NCI-H2196 (cell line): Measurements from ENCODE around the gene SCGB1D1.
A peak's percentile ranks its signal among the peaks of the same experiment; 100 is the strongest.
"Not testable (repeated sequence)": the region's sequence is repeated elsewhere in the genome, so short reads cannot be mapped to it uniquely, and the experiment has no call there.

Source experiments
- DNase-seq: peaks from one replicate; lab custom pipeline; 2025; ENCODE audit not compliant: unreplicated experiment; lab: John Stamatoyannopoulos, UW

Gene SCGB1D1

DNA sequence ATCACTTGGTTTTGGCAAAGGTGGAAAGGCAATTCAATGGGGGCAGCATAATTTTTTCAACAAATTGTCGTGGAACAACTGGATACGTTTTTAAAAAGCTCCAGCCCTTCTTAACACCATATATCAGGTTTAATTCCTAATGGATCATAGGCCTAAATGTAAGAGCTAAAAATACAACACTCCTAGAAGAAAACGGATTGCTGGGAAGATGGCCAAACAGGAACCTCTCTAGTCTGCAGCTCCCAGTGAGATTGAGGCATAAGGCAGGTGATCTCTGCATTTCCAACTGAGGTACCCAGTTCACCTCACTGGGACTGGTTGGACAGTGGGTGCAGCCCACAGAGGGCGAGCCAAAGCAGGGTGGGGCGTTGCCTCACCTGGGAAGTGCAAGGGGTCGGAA, 32.4 kb upstream of the SCGB1D1 start:
- no peak for DNase-seq

DNA sequence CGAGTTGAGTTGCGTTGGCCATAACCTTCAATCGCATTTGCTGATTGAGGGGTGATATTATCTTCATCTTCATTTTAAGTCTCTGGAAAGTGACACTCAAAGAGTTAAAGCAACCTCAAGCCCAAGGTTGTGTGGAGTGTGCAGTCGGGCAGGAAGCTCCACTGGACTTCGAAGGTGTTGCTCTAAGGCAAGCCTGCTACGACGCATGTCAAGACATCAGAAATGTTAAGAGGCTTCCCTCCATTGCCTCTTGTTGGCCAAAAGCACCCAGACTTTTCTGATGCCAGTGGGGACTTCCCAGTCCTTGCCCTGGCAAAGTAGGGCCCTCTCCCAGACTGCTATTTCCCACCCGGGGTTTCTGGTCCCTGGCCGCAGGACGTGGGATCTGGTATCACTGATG, 23.6 kb upstream of the SCGB1D1 start:
- no peak for DNase-seq

DNA sequence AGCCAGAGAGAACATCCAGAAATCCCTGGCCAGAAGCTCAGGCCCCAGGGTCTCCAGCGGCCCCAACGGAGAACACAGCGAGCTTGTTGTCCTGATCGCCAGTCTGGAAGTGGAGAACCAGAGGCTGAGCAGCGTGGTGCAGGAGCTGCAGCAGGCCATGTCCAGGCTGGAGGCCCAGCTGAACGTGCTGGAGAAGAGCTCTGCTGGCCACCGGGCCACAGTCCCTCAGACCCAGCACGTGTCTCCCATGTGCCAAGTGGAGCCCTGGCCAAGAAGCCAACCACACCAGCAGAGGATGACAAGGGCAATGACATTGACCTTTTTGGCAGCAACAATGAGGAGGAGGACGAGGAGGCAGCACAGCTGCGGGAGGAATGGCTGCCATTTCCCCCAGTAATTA, 20.6 kb upstream of the SCGB1D1 start:
- DNase-seq, result no peak

DNA sequence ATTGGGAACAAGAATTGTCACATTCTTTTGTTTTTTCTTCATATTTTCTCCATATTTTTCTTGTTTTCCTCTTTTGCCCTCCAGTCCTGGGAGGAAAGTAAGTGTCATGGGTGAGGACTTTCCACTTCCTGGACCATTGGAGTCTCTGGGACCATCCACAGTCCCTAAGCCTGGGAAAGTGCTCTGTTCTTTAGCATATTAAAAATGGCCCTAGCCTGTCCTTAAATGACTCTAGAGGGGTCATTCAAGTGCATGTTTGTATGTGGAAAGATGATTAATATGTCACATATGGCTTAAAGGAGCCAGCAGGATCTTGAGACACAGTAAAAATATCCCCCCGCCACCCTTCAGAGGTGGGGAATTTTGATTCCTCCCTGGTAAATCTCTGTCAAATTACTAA, 20.1 kb upstream of the SCGB1D1 start:
- no peak for DNase-seq

DNA sequence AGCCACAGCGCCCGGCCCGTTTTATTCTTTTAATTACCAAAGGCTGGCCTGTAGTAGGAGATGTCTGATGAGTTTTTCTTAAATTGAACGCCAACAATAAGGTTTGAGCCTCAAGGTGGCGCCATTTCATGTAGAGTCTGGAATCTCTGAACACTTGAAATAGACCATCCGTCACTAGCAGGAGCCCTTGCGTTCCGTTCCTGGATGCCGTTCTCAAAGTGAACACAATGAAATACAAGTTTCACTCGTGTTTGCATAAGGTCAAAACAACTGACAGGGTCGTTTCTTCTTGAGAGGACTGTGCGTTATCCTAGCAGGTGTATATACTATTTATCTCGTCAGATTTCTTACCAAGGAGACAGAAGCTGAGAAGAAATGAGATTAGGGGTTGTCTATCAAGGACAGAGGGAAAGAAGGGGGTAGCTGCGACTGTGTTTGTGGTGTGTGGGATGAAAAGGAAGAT, 18.7 kb upstream of the SCGB1D1 start:
- DNase-seq, result peak; percentile 90

DNA sequence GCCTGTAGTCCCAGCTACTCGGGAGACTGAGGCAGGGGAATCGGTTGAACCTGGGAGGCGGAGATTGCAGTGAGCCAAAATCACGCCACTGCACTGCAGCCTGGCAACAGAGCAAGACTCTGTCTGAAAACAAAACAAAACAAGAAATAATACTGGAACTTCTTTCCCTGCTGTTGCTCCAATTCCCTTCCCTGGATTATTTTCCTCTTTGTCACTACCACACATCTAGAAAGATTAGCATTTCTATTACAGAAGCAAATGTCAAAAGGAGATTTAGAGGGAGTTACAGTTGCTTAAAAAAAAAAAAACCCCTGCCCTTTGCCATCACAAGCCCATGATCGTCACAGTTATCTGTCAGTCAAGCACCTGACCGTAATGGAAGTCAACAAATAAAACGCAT, 17.7 kb upstream of the SCGB1D1 start:
- DNase-seq, result no peak

DNA sequence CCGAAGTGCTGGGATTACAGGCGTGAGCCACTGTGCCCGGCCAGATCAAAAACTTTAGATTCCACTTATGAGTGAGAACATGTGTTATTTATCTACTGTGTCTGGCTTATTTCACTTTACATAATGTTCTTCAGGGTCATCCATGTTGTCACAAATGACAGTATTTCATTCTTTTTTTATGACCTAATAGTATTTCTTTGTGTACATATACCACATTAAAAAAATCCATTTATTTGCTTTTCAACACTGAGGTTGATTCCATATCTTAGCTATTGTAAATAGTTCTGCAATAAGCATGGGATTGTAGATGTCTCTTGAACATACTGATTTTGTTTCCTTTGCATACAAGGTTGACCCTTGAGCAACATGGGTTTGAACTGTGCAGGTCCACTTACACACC, 13.2 kb upstream of the SCGB1D1 start:
- no peak for DNase-seq

DNA sequence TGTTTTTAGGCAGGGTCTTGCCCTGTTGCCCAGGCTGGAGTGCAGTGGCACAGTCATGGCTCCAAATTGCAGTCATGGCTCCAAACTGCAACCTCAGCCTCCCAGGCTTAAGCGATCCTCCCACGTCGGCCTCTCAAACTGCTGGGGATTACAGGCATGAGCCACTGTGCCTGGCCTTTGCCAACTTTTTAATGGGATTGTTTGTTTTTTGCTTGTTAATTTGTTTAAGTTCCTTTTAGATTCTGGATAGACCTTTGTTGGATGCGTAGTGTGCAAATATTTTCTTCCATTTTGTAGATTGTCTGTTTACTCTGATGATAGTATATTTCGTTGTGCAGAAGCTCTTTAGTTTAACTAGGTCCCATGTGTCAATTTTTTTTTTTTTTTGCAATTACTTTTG, 10.0 kb upstream of the SCGB1D1 start:
- no peak for DNase-seq

DNA sequence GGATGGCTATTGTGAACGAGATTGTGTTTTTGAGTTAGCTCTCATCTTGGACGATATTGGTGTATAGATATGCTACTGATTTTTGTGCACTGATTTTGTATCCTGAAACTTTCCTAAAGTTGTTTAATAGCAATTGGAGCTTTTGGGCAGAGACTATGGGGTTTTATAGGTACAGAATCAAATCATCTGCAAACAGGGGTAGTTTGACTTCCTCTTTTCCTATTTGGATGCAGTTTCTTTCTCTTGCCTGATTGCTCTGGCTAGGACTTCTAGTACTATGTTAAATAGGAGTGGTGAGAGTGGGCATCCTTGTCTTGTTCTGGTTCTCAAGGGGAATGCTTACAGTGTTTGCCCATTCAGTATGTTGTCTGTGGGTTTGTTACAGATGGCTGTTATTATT, 8.9 kb upstream of the SCGB1D1 start:
- DNase-seq, result no peak

DNA sequence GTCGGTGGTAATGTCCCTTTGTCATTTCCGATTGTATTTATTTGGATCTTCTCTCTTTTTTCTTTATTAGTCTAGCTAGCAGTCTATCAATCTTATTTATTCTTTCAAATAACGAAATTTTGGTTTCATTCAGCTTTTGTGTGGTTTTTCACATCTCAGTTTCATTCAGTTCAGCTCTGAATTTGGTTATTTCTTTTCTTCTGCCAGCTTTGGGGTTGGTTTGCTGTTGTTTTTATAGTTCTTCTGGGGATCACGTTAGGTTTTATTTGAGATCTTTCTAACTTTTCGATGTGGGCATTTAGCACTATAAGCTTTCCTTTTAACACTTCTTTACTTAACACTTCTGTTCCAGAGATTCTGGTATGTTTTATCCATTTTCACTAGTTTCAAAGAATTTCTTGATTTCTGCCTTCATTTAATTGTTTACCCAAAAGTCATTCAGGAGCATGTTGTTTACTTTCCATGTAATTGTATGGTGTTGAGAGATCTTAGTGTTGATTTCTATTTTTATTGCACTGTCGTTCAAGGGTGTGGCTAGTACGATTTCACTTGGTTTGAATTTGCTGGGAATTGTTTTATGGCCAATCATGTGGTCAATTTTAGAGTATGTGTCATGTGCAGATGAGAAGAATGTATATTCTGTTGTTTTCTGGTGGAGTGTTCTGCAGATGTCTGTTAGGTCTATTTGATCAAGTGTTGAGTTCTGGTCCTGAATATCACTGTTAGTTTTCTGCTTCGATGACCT, 7.7 kb upstream of the SCGB1D1 start:
- DNase-seq, result no peak

DNA sequence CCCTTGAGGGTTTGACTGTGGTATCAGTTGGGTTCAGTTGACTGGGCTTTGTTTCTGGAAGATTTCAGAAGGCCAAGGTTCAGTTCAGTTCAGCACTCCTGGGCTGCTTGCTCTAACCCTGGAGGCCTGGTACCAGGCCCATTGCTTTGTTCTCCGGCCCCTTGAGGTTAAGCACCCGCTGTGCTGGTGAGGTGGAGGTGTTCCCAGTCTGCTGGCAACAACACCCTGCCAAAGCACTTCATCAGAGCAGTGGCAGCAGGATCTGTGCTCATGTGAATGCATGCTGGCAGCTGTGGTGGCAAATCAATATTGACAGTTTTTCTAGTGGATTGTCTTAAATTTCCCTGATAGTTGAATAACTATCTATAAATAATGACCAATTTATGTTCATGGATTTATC, 3.8 kb upstream of the SCGB1D1 start:
- peak; percentile 75 for DNase-seq

DNA sequence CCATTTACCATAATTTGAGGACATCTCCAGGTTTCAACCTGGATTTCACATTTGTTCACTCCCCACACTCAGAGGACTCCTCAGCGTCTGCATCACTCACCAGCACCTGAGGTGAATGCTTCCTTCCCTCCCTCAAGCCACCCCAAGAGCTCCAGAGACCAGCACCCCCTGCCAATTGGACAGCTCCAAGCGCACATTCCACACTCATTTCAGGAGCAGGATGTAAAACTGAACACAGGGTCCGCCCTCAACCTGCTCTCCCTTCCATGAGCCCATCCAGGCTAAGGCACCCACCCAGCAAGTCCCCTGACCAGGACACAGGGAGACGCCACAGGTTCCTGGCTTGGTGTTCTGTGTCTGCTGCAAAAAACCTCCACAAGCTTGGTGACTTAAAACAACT, 3.9 kb downstream of the SCGB1D1 start:
- DNase-seq, result no peak

DNA sequence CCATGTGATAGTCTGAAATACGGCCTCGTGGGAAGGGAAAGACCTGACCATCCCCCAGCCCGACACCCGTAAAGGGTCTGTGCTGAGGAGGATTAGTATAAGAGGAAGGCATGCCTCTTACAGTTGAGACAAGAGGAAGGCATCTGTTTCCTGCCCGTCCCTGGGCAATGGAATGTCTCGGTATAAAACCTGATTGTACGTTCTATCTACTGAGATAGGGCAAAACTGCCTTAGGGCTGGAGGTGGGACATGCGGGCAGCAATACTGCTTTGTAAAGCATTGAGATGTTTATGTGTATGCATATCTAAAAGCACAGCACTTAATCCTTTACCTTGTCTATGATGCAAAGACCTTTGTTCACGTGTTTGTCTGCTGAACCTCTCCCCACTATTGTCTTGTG, 5.0 kb downstream of the SCGB1D1 start:
- DNase-seq, result not testable (repeated sequence)

DNA sequence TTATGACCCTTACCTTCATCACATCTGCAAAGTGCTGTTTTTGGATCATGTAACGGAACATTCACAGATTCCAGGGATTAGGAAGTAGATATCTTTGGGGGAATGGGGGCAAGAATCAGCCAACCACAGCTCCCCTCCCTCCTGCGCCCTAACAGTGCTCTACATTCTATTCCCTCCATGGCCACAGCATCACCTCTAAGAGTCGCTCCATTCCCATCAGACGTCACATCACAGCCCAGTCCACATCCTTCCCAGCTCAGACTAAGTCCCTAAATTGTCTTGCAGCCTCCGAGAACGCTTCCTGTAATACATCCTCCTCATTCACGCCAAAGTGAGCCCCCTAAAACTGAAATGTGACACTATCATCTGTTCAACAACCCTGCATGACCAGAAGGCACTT, 5.9 kb downstream of the SCGB1D1 start:
- no peak for DNase-seq

DNA sequence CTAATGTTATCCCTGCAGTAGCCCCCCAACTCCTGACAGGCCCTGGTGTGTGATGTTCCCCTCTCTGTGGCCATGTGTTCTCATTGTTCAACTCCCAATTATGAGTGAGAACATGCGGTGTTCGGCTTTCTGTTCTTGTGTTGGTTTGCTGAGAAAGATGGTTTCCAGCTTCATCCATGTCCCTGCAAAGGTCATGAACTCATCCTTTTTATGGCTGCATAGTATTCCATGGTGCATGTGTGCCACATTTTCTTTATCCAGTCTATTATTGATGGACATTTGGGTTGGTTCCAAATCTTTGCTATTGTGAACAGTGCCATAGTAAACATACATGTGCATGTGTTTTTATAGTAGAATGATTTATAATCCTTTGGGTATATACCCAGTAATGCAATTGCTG, 7.4 kb downstream of the SCGB1D1 start:
- not testable (repeated sequence) for DNase-seq

DNA sequence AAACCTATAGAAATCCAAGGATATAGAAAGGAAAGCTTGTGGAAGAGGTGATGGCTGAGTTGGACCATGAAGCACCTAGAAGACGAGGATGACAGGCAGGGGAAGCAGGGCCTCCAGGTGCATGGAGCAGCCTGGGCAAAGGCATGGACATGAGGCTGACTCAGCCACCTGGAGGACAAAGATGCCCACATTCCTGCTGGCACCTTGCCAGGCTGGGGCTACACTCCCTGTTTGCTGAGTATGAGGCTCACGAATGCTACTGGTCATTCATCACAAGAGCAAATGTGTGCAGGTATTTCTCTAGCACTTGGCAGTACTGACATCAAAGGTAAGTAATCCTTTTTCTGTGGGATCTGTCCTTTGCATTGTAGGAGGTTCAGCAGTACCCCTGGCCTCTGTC, 11.4 kb downstream of the SCGB1D1 start:
- peak; percentile 38 for DNase-seq

DNA sequence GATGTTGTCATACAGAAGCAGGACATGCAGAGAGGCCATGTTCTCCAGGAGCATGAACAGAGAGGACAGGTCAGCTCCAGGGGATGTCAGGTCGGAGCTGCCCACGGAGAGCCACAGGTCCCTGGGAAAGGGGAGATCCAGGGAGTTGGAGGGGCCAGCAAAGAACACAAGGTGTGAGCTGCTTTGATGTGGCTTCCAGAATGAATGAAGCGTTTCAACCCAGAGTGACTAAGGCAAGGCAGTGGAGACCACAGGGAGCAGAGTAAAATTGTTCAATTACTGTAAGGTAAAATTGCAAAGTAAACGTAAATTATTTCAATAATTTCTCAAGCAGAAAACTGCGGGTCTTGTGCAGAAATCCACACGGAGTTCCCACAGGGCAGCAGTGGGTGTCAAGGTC, 12.9 kb downstream of the SCGB1D1 start:
- DNase-seq, result no peak

DNA sequence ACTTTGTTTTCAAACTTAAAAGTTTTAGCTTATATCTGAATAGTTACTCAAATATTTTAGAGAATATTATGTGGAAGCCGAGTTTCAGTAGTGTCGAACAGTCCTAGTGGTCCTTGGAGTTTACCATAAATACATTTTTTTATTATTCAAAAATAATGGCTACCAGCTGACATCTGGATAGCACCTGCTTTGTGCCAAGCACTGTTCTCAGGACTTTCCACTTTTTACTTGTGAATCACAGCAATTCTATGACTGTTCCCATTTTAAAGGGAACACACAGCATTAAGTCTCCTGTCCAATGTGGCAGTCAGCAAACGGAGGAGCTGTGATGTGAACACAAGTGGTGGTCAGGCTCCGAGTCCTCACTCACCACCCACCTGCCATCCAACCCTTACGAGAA, 14.4 kb downstream of the SCGB1D1 start:
- DNase-seq, result no peak

DNA sequence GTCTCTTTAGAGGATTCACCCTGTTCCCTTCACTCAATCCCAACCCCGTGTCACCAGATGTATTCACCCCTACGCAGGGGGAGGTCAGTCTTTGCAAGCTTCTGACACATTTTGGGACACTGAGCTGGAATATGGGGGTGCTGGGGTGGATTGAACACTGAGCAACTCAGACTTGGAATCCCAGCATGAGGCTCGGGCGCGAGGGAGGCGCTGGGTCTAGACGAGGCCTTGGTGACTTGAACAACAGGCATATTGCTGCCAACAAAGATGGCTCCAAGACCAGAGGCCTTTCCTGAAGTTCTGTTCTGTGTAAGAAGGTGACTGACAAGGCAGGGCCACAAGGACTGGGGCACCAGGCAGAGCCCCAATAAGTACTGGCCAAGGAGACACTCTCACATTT, 15.4 kb downstream of the SCGB1D1 start:
- no peak for DNase-seq

DNA sequence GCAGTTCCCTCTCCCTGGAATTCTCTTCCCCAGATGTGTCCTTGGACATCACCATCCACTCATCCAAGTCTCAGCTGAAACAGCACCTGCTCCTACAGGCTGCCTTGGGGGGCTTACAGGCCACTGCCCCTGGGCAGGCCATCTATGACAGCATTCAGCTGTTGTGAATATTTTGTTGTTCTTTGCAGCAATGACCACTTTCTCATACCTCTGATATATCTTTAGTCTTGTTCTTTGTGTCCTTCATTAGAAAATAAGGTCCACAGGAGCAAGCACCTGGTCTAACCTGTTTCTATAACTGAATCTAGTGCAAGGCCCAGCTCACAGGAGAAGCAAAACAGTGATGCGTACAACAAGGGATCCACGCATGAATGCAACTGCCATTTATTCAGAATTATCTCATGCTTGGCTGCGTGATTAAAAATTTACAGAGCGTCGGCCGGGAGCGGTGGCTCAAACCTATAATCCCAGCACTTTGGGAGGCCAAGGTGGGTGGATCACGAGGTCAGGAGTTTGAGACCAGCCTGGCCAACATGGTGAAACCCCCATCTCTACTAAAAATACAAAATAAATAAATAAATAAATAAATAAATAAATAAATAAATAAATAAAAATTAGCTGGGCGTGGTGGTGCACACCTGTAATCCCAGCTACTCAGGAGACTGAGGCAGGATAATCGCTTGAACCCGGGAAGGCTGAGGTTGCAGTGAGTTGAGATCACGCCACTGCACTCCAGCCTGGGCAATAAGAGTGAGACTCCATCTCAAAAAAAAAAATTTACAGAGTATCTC, 16.5 kb downstream of the SCGB1D1 start:
- DNase-seq, result not testable (repeated sequence)

DNA sequence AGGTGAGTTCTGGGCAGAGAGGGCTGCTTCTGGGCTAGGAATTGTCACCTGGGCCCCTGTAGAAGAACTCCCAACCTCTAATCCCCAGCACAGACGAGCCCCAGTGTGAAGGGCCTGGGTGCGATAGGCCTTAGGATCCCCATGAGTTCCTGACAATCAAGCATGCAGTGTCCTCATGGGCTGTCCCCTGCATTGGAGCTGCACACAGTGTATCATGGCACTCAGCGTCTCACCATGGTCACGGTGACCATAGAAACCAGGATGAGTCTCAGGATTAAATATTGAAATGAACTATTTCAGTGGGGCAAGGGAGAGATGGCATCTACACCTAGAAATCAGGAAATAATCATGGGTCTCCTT, 18.7 kb downstream of the SCGB1D1 start:
- DNase-seq, result no peak

DNA sequence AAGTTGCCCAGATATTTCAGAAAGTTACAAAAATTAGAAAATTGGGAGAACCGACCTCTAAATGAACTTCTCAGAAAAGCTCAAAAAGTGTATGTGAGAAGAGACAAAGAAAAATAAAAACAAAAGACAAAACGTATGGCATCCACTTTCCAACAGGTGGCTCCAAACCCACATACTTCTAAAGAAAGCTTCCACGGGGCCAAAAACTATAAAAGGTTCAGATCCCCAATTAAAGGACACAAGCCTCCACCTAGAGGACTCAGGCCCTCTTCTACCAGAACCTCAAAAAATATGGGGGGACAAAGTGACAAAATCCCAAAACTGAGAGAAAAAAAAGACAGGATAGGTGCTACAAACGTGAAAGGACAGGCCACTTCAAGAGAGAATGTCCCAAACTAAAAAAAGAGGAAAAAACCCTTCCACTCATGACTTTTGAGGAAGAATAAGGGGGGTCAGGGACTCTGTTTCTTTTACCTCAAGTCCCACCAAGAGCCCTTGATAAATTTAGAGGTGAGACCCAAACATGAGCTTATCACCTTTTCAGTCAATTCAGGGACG, 27.3 kb downstream of the SCGB1D1 start:
- peak; percentile 26 for DNase-seq
